Naive thymus-derived CD4-positive, alpha-beta T cell (primary cell): ENCODE data around the gene OR2Y1. TPM values are rescaled to one million over a fixed set of nuclear protein-coding genes. Genes with fewer than 3 reads are reported as not detected.
A peak's percentile ranks its signal among the peaks of the same experiment; 100 is the strongest.
"Not testable (repeated sequence)": the region's sequence is repeated elsewhere in the genome, so short reads cannot be mapped to it uniquely, and the experiment has no call there.

Experiments
- ATAC-seq: fragments of 150-1000 bp; cut with Tn5 transposase; 2 replicates; pipeline ENCODE4 v1.10.0; 2021; ENCODE audit warnings: mild to moderate bottlenecking, moderate library complexity
- CTCF ChIA-PET: fragments of 350-600 bp; sonication (Branson Sonifier 250); formaldehyde crosslinking; loops from one replicate; lab custom pipeline; 2021; ENCODE audit warnings: antibody characterized with exemption; lab: Charles Lee
- POLR2A ChIA-PET: fragments of 350-600 bp; sonication (Branson Sonifier 250); formaldehyde crosslinking; loops from one replicate; lab custom pipeline; 2021; ENCODE audit warnings: antibody characterized with exemption, inconsistent platforms; lab: Charles Lee
- DNase-seq, 9 donors: peaks; one replicate each; pipeline versions ENCODE4 v3.0.0 to v3.0.0-alpha.2; 2020 to 2022; ENCODE audit warnings: mixed read lengths in 1 of 9
- H3K27ac ChIP-seq: one replicate; pipeline ENCODE4 v1.7.0; 2013; ENCODE audit warnings: mild to moderate bottlenecking, low read depth, low read length, moderate library complexity
- H3K27me3 ChIP-seq, 2 donors: one replicate each; pipeline ENCODE4 v1.7.0; 2013; ENCODE audit warnings: low read length in 2 of 2, mild to moderate bottlenecking in 2 of 2, moderate library complexity in 2 of 2; ENCODE audit not compliant: control insufficient read depth in 2 of 2, insufficient read depth in 2 of 2
- H3K36me3 ChIP-seq, 3 experiments: 1 replicate in 2 of 3; 2 replicates in 1 of 3; pipeline ENCODE4 v1.7.0; 2013; ENCODE audit warnings: low read length in 3 of 3, mild to moderate bottlenecking in 3 of 3, moderate library complexity in 1 of 3; ENCODE audit not compliant: insufficient read depth in 3 of 3, control insufficient read depth in 2 of 3
- H3K4me1 ChIP-seq, 2 donors: one replicate each; pipeline ENCODE4 v1.7.0; 2013; ENCODE audit warnings: low read length in 2 of 2, mild to moderate bottlenecking in 2 of 2, moderate library complexity in 1 of 2; ENCODE audit not compliant: control insufficient read depth in 2 of 2, insufficient read depth in 2 of 2
- H3K4me3 ChIP-seq: 2 replicates; pipeline ENCODE4 v1.7.0; 2013; ENCODE audit warnings: mild to moderate bottlenecking, low read length
- H3K9me3 ChIP-seq, 3 experiments: 1 replicate in 2 of 3; 2 replicates in 1 of 3; pipeline ENCODE4 v1.7.0; 2013; ENCODE audit warnings: low read length in 3 of 3; ENCODE audit not compliant: control insufficient read depth in 2 of 3
- H3K27ac Mint-ChIP-seq, 9 donors: one replicate each; pipeline ENCODE4 v1.8.0; 2020 to 2022; ENCODE audit warnings: mixed read lengths in 9 of 9, mild to moderate bottlenecking in 8 of 9, moderate library complexity in 5 of 9, inconsistent platforms in 2 of 9
- H3K27me3 Mint-ChIP-seq, 5 donors: one replicate each; pipeline ENCODE4 v1.8.0; 2021 to 2022; ENCODE audit warnings: mixed read lengths in 5 of 5, mild to moderate bottlenecking in 1 of 5
- H3K36me3 Mint-ChIP-seq, 5 donors: one replicate each; pipeline ENCODE4 v1.8.0; 2020 to 2022; ENCODE audit warnings: mixed read lengths in 5 of 5, mild to moderate bottlenecking in 3 of 5, inconsistent platforms in 1 of 5
- H3K4me1 Mint-ChIP-seq, 7 donors: one replicate each; pipeline ENCODE4 v1.8.0; 2020 to 2022; ENCODE audit warnings: mixed read lengths in 7 of 7, mild to moderate bottlenecking in 3 of 7, inconsistent platforms in 1 of 7
- H3K4me3 Mint-ChIP-seq, 10 donors: one replicate each; pipeline ENCODE4 v1.8.0; 2020 to 2022; ENCODE audit warnings: mild to moderate bottlenecking in 10 of 10, mixed read lengths in 10 of 10, moderate library complexity in 6 of 10, inconsistent platforms in 2 of 10
- H3K9me3 Mint-ChIP-seq, 11 donors: one replicate each; pipeline ENCODE4 v1.8.0; 2020 to 2022; ENCODE audit warnings: mixed read lengths in 11 of 11, mild to moderate bottlenecking in 4 of 11, inconsistent platforms in 1 of 11, moderate library complexity in 1 of 11
- intact Hi-C, 2 donors: fragments of 100-400 bp; cut with micrococcal nuclease; formaldehyde crosslinking; loops; one replicate each; pipeline ENCODE4 v1.15.1; 2023
- polyA plus RNA-seq, 2 donors: library from polyadenylated mRNA; unstranded; fragments of 300-500 nt; fragmentation: Illumina TruSeq; gene quantifications; one replicate each; pipeline ENCODE4 v1.2.3, GENCODE V29; 2021
- total RNA-seq, 6 experiments: library from RNA in 5 of 6; stranded (reverse) in 5 of 6; gene quantifications; 1 replicate in 5 of 6; 2 replicates in 1 of 6; pipeline ENCODE4 v1.2.3 and lab custom pipeline; 2021 to 2026

OR2Y1 gene
- total and polyA plus RNA-seq, 7 experiments from 2014 or later: not detected

- Histone ChIP-seq H3K4me3 (no peak overlapping the region), H3K27ac (no peak overlapping the region), H3K9me3 (peaks cover 0 to 11% (median 0%) of the 10 kb centered on the region in 3 experiments), H3K27me3 (no peaks in the 10 kb centered on the region), H3K4me1 (no peaks in the 10 kb centered on the region), H3K36me3 (no peaks in the 10 kb centered on the region)
- intact Hi-C loops: no loop called here
- Mint-ChIP-seq H3K4me1 (no peaks in the 10 kb centered on the region), H3K27me3 (peaks cover 11 to 27% (median 17%) of the 10 kb centered on the region in 5 donors), H3K27ac (no peak overlapping the region), H3K4me3 (no peak overlapping the region), H3K9me3 (peaks cover 8 to 56% (median 18%) of the 10 kb centered on the region in 11 donors), H3K36me3 (peaks cover 0 to 8% (median 4%) of the 10 kb centered on the region in 5 donors)
- no peak for ATAC-seq
- ChIA-PET POLR2A (no interaction called here), CTCF (no interaction called here)
- no peak for DNase-seq
These were observed 15.7 kb upstream of the OR2Y1 start for GRCh38 chr5:180755601-180756000.

- H3K36me3 Mint-ChIP-seq: peaks cover 0 to 3% (median 0%) of the 10 kb centered on the region in 5 donors
- Histone ChIP-seq H3K9me3 (no peaks in the 10 kb centered on the region), H3K4me1 (no peaks in the 10 kb centered on the region), H3K27ac (no peak overlapping the region), H3K36me3 (no peaks in the 10 kb centered on the region), H3K27me3 (peaks cover 0 to 3% of the 10 kb centered on the region in 2 donors), H3K4me3 (no peak overlapping the region)
- H3K27ac Mint-ChIP-seq: no peak overlapping the region
- DNase-seq (no peak), ATAC-seq (no peak)
- peaks cover 0 to 4% (median 0%) of the 10 kb centered on the region in 7 donors for H3K4me1 Mint-ChIP-seq
- POLR2A ChIA-PET: no interaction called here
- peaks cover 7 to 17% (median 13%) of the 10 kb centered on the region in 5 donors for H3K27me3 Mint-ChIP-seq
- no peak overlapping the region for H3K4me3 Mint-ChIP-seq
- no peaks in the 10 kb centered on the region for H3K9me3 Mint-ChIP-seq
- CTCF ChIA-PET: no interaction called here
- intact Hi-C loops: no loop called here
These were observed 4.4 kb upstream of the OR2Y1 start for GRCh38 chr5:180744253-180744652.

GRCh38 chr5:180742727-180743126 is 2.9 kb upstream of the OR2Y1 start:
- no peaks in the 10 kb centered on the region for H3K4me1 ChIP-seq
- Mint-ChIP-seq H3K4me3 (no peak overlapping the region), H3K27me3 (peaks cover 11 to 25% (median 19%) of the 10 kb centered on the region in 5 donors), H3K9me3 (no peaks in the 10 kb centered on the region), H3K4me1 (peaks cover 0 to 5% (median 0%) of the 10 kb centered on the region in 7 donors), H3K36me3 (peaks cover 0 to 3% (median 0%) of the 10 kb centered on the region in 5 donors), H3K27ac (no peak overlapping the region)
- H3K27me3 ChIP-seq: peaks cover 0 to 2% of the 10 kb centered on the region in 2 donors
- intact Hi-C loops: no loop called here
- H3K36me3 ChIP-seq: no peaks in the 10 kb centered on the region
- POLR2A ChIA-PET: no interaction called here
- no peak for ATAC-seq
- H3K27ac ChIP-seq: no peak overlapping the region
- no peaks in the 10 kb centered on the region for H3K9me3 ChIP-seq
- CTCF ChIA-PET: no interaction called here
- DNase-seq: no peak
- H3K4me3 ChIP-seq: no peak overlapping the region

GRCh38 chr5:180740953-180741352 is 1.1 kb upstream of the OR2Y1 start:
- H3K36me3 Mint-ChIP-seq, ATAC-seq, CTCF ChIA-PET, POLR2A ChIA-PET, H3K4me3 ChIP-seq, H3K36me3 ChIP-seq, H3K27ac ChIP-seq, H3K4me1 Mint-ChIP-seq, H3K27me3 ChIP-seq, DNase-seq, intact Hi-C loops, H3K9me3 ChIP-seq, H3K9me3 Mint-ChIP-seq, H3K4me3 Mint-ChIP-seq, H3K4me1 ChIP-seq: not testable (repeated sequence)
- peak overlapping the region in 1 of 9 donors; percentile 30 for H3K27ac Mint-ChIP-seq
- H3K27me3 Mint-ChIP-seq: peaks cover 16 to 34% (median 24%) of the 10 kb centered on the region in 5 donors

- Histone ChIP-seq H3K27ac (no peak overlapping the region), H3K4me3 (no peak overlapping the region), H3K27me3 (no peaks in the 10 kb centered on the region), H3K36me3 (no peaks in the 10 kb centered on the region), H3K4me1 (no peaks in the 10 kb centered on the region), H3K9me3 (no peaks in the 10 kb centered on the region)
- intact Hi-C loops: no loop called here
- Mint-ChIP-seq H3K27ac (no peak overlapping the region), H3K4me3 (no peak overlapping the region), H3K27me3 (peaks cover 17 to 35% (median 25%) of the 10 kb centered on the region in 5 donors), H3K36me3 (peaks cover 0 to 3% (median 0%) of the 10 kb centered on the region in 5 donors), H3K9me3 (no peaks in the 10 kb centered on the region), H3K4me1 (peaks cover 0 to 5% (median 0%) of the 10 kb centered on the region in 7 donors)
- DNase-seq (no peak), ATAC-seq (no peak)
- POLR2A ChIA-PET: no interaction called here
- CTCF ChIA-PET: no interaction called here
These were observed 587 bp downstream of the OR2Y1 start for GRCh38 chr5:180739271-180739670.

GRCh38 chr5:180736536-180736935 is 3.3 kb downstream of the OR2Y1 start:
- H3K36me3 Mint-ChIP-seq: peaks cover 0 to 3% (median 0%) of the 10 kb centered on the region in 5 donors
- Histone ChIP-seq H3K27me3 (no peaks in the 10 kb centered on the region), H3K36me3 (no peaks in the 10 kb centered on the region), H3K4me3 (no peak overlapping the region), H3K27ac (no peak overlapping the region), H3K4me1 (no peaks in the 10 kb centered on the region), H3K9me3 (no peaks in the 10 kb centered on the region)
- ATAC-seq (no peak), DNase-seq (no peak)
- ChIA-PET POLR2A (no interaction called here), CTCF (no interaction called here)
- H3K4me1 Mint-ChIP-seq: peaks cover 0 to 5% (median 0%) of the 10 kb centered on the region in 7 donors
- intact Hi-C loops: no loop called here
- H3K27me3 Mint-ChIP-seq: peaks cover 17 to 35% (median 27%) of the 10 kb centered on the region in 5 donors
- H3K4me3 Mint-ChIP-seq: no peak overlapping the region
- H3K9me3 Mint-ChIP-seq: no peaks in the 10 kb centered on the region
- no peak overlapping the region for H3K27ac Mint-ChIP-seq

GRCh38 chr5:180724944-180725343 is 14.9 kb downstream of the OR2Y1 start:
- Mint-ChIP-seq H3K9me3 (peaks cover 0 to 2% (median 0%) of the 10 kb centered on the region in 11 donors), H3K27me3 (peaks cover 0 to 25% (median 17%) of the 10 kb centered on the region in 5 donors), H3K4me1 (peaks cover 1 to 17% (median 13%) of the 10 kb centered on the region in 7 donors), H3K36me3 (no peaks in the 10 kb centered on the region), H3K4me3 (no peak overlapping the region), H3K27ac (no peak overlapping the region)
- Histone ChIP-seq H3K4me3 (no peak overlapping the region), H3K9me3 (no peaks in the 10 kb centered on the region), H3K27me3 (no peaks in the 10 kb centered on the region), H3K4me1 (peaks cover 0 to 6% of the 10 kb centered on the region in 2 donors), H3K27ac (no peak overlapping the region), H3K36me3 (no peaks in the 10 kb centered on the region)
- ChIA-PET CTCF (no interaction called here), POLR2A (interaction anchor here (1.9 kb wide), 1 partner anchor 37 kb away, joined by 6 read pairs; no protein-coding TSS in a partner anchor)
- ATAC-seq (no peak), DNase-seq (no peak)
- intact Hi-C loops: no loop called here
